PC-3 (cell line): ENCODE measurements around the gene APOL6.

Source experiments
- CTCF ChIP-seq: fragments of 300-600 bp; sonication (generic); conservative IDR thresholded peaks from 2 replicates; pipeline ENCODE4 v1.5.1; 2017; ENCODE audit warnings: antibody characterized with exemption, low read depth, mild to moderate bottlenecking, low read length
- EZH2 ChIP-seq: fragments of 300-600 bp; sonication (generic); IDR thresholded peaks from one replicate; pipeline ENCODE4 v1.6.1; 2017; ENCODE audit warnings: antibody characterized with exemption, mild to moderate bottlenecking, low read length; ENCODE audit not compliant: unreplicated experiment

GRCh38 chr22:35638410-35638809, 9.8 kb upstream of the APOL6 start:
- TF ChIP-seq CTCF (no peak), EZH2 (no peak)
